ENCODE results near the gene SETD1B. TPM values are rescaled to one million over a fixed set of nuclear protein-coding genes. Genes with fewer than 3 reads are reported as not detected.

SETD1B gene
- total RNA-seq, 1 donor from 2014 or later = 7.9 TPM

GRCh38 chr12:121830134-121830533, 26.3 kb downstream of the SETD1B start:
- H3K4me1 ChIP-seq = peaks cover 22% of the 10 kb centered on the region
- H3K9me3 ChIP-seq (replicated peaks) = no peaks in the 10 kb centered on the region
- DNase-seq = no peak
- no peak for TF ChIP-seq CTCF (IDR thresholded peaks at IDR 0.05; ENCODE audit: borderline replicate concordance)
- no peaks in the 10 kb centered on the region for H3K27me3 ChIP-seq (ENCODE audit: low read depth)
- intact Hi-C loops (cut with micrococcal nuclease) = no loop called here
- peak overlapping the region; percentile 39 for H3K27ac ChIP-seq (replicated peaks)
- peaks cover 59% of the 10 kb centered on the region for H3K36me3 ChIP-seq
- H3K4me3 ChIP-seq = no peak overlapping the region

GRCh38 chr12:121830588-121831265, 26.9 kb downstream of the SETD1B start:
- Histone ChIP-seq H3K9me3 (replicated peaks) (no peaks in the 10 kb centered on the region), H3K36me3 (peaks cover 59% of the 10 kb centered on the region), H3K27me3 (ENCODE audit: low read depth) (no peaks in the 10 kb centered on the region), H3K27ac (replicated peaks) (no peak overlapping the region), H3K4me3 (no peak overlapping the region), H3K4me1 (peaks cover 16% of the 10 kb centered on the region)
- DNase-seq = no peak
- intact Hi-C loops (cut with micrococcal nuclease) = no loop called here
- TF ChIP-seq CTCF (IDR thresholded peaks at IDR 0.05; ENCODE audit: borderline replicate concordance) = no peak

GRCh38 chr12:121831571-121832245, 27.9 kb downstream of the SETD1B start:
- H3K27ac ChIP-seq (replicated peaks) = no peak overlapping the region
- intact Hi-C loops (cut with micrococcal nuclease) = no loop called here
- no peak for TF ChIP-seq CTCF (IDR thresholded peaks at IDR 0.05; ENCODE audit: borderline replicate concordance)
- H3K4me1 ChIP-seq = peaks cover 16% of the 10 kb centered on the region
- H3K9me3 ChIP-seq (replicated peaks) = no peaks in the 10 kb centered on the region
- no peak for DNase-seq
- peaks cover 54% of the 10 kb centered on the region for H3K36me3 ChIP-seq
- H3K27me3 ChIP-seq (ENCODE audit: low read depth) = no peaks in the 10 kb centered on the region
- H3K4me3 ChIP-seq = no peak overlapping the region

GRCh38 chr12:121837680-121838079, 33.9 kb downstream of the SETD1B start:
- peaks cover 11% of the 10 kb centered on the region for H3K4me1 ChIP-seq
- H3K36me3 ChIP-seq = no peaks in the 10 kb centered on the region
- H3K27ac ChIP-seq (replicated peaks) = no peak overlapping the region
- no peaks in the 10 kb centered on the region for H3K9me3 ChIP-seq (replicated peaks)
- no peak overlapping the region for H3K4me3 ChIP-seq
- no peak for DNase-seq
- no peak for TF ChIP-seq CTCF (IDR thresholded peaks at IDR 0.05; ENCODE audit: borderline replicate concordance)
- intact Hi-C loops (cut with micrococcal nuclease) = no loop called here
- H3K27me3 ChIP-seq (ENCODE audit: low read depth) = no peaks in the 10 kb centered on the region

- peaks cover 11% of the 10 kb centered on the region for H3K4me1 ChIP-seq
- TF ChIP-seq CTCF (IDR thresholded peaks at IDR 0.05; ENCODE audit: borderline replicate concordance) = no peak
- DNase-seq = no peak
- H3K27me3 ChIP-seq (ENCODE audit: low read depth) = no peaks in the 10 kb centered on the region
- no peak overlapping the region for H3K4me3 ChIP-seq
- no peak overlapping the region for H3K27ac ChIP-seq (replicated peaks)
- no peaks in the 10 kb centered on the region for H3K36me3 ChIP-seq
- H3K9me3 ChIP-seq (replicated peaks) = no peaks in the 10 kb centered on the region
- intact Hi-C loops (cut with micrococcal nuclease) = no loop called here
Measured at GRCh38 chr12:121838126-121838525, 34.3 kb downstream of the SETD1B start.
